Thoracic aorta (tissue), 2 donors: ENCODE results near the gene BLM. TPM values are rescaled to one million over a fixed set of nuclear protein-coding genes. Genes with fewer than 3 reads are reported as not detected.

ENCODE experiments used
- ATAC-seq: fragments of 150-250 bp; one replicate; pipeline ENCODE4 v1.8.0; 2017; ENCODE audit warnings: low read depth; ENCODE audit not compliant: insufficient number of reproducible peaks, low FRiP score
- DNase-seq: peaks from one replicate; pipeline ENCODE4 v3.0.0-alpha.2; 2020; ENCODE audit warnings: low spot score
- H3K27ac ChIP-seq, 2 donors: fragments of 200-600 bp; sonication (generic); 1 replicate in 1 of 2; 2 replicates in 1 of 2; pipeline ENCODE4 v1.5.1; 2016; ENCODE audit warnings: mild to moderate bottlenecking in 2 of 2, moderate library complexity in 2 of 2
- H3K27me3 ChIP-seq: fragments of 200-600 bp; sonication (generic); replicated peaks from 2 replicates; pipeline ENCODE4 v1.6.0; 2016; ENCODE audit warnings: mild to moderate bottlenecking; ENCODE audit not compliant: insufficient read depth
- H3K36me3 ChIP-seq: fragments of 200-600 bp; sonication (generic); one replicate; pipeline ENCODE4 v1.5.1; 2016
- H3K4me1 ChIP-seq, 2 donors: fragments of 200-600 bp; sonication (generic); 1 replicate in 1 of 2; 2 replicates in 1 of 2; pipeline versions ENCODE4 v1.5.1 to v1.6.0; 2016; ENCODE audit warnings: low read depth in 2 of 2, mild to moderate bottlenecking in 1 of 2; ENCODE audit not compliant: control insufficient read depth in 1 of 2
- H3K4me3 ChIP-seq: fragments of 200-600 bp; sonication (generic); 2 replicates; pipeline ENCODE4 v1.5.1; 2016; ENCODE audit warnings: mild to moderate bottlenecking
- H3K9me3 ChIP-seq: fragments of 200-600 bp; sonication (generic); 2 replicates; pipeline ENCODE4 v1.5.1; 2016
- total RNA-seq, 2 donors: library from RNA; depleted of rRNA; stranded (reverse); fragments of >200 nt; gene quantifications; one replicate each; pipeline versions ENCODE4 v1.1.0 to v1.2.3, GENCODE V29; 2016
- TF ChIP-seq, protein P1 (sequence below): fragments of 200-600 bp; sonication (generic); IDR thresholded peaks from one replicate; pipeline ENCODE4 v1.5.1; 2019; ENCODE audit warnings: antibody characterized with exemption

BLM gene
- total RNA-seq, 2 donors from 2014 or later = 0.49 to 0.81 TPM

DNA sequence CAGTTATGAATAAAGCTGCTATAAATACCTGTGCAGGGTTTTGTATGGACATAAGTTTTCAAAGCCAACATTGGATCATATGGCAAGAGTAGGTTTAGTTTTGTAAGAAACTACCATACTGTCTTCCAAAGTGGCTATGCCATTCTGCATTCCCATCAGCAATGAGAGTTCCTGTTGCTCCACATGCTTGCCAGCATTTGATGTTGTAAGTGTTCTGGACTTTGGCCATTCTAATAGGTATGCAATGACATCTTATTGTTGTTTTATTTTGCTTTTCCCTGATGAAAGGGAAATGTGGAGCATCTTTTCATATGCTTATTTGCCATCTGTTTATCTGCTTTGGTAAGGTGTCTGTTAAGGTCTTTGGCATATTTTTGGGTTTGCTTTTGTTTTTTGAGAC is 22.2 kb upstream of the BLM start:
- TF ChIP-seq, protein P1, sequence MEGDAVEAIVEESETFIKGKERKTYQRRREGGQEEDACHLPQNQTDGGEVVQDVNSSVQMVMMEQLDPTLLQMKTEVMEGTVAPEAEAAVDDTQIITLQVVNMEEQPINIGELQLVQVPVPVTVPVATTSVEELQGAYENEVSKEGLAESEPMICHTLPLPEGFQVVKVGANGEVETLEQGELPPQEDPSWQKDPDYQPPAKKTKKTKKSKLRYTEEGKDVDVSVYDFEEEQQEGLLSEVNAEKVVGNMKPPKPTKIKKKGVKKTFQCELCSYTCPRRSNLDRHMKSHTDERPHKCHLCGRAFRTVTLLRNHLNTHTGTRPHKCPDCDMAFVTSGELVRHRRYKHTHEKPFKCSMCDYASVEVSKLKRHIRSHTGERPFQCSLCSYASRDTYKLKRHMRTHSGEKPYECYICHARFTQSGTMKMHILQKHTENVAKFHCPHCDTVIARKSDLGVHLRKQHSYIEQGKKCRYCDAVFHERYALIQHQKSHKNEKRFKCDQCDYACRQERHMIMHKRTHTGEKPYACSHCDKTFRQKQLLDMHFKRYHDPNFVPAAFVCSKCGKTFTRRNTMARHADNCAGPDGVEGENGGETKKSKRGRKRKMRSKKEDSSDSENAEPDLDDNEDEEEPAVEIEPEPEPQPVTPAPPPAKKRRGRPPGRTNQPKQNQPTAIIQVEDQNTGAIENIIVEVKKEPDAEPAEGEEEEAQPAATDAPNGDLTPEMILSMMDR = no peak
- H3K4me3 ChIP-seq = no peak overlapping the region
- H3K27ac ChIP-seq = no peak overlapping the region
- no peak for ATAC-seq
- DNase-seq = no peak
- no peaks in the 10 kb centered on the region for H3K36me3 ChIP-seq
- no peaks in the 10 kb centered on the region for H3K4me1 ChIP-seq
- no peaks in the 10 kb centered on the region for H3K27me3 ChIP-seq
- no peaks in the 10 kb centered on the region for H3K9me3 ChIP-seq

DNA sequence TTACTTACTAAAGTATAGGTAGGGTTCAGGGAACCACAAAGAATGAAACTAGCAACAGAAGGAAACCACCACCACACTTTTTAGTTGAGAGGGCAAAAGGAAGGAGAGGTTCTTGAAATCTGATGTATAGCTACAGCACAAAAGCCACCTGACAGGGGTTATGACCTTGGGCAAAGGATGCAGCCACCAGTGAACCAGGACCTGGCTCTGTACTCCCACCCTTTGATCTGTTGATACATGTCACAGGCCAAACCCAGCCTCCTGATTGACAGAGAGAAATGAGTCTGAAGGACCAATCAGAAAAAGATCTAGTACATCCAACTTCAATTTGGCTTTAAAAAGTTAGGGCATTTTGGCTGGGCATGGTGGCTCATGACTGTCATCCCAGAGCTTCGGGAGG is 20.0 kb upstream of the BLM start:
- H3K9me3 ChIP-seq = no peaks in the 10 kb centered on the region
- no peak for ATAC-seq
- TF ChIP-seq, protein P1 = no peak
- DNase-seq = no peak
- no peaks in the 10 kb centered on the region for H3K4me1 ChIP-seq
- H3K4me3 ChIP-seq = no peak overlapping the region
- H3K36me3 ChIP-seq = no peaks in the 10 kb centered on the region
- H3K27ac ChIP-seq = no peak overlapping the region
- no peaks in the 10 kb centered on the region for H3K27me3 ChIP-seq

DNA sequence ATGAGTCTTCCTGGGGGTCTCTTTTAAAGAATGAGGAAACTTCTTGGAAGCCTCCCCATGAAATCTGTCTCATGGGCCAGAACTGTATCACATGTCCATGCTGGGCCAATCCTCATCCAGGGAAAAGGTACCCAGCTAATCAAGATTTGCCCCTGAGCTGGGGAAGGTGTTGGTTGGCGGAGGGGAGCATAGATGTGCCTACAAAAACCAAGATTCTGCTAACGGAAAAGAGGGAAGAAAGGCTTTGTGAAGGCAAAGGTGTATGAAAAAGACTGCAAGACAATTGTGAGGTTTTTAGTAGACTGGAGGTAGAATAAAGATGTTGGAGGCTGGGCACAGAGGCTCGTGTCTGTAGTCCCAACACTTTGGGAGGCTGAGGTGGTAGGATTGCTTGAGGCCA is 18.5 kb upstream of the BLM start:
- H3K27me3 ChIP-seq = no peaks in the 10 kb centered on the region
- DNase-seq (no peak), ATAC-seq (no peak)
- H3K4me3 ChIP-seq = no peak overlapping the region
- no peaks in the 10 kb centered on the region for H3K9me3 ChIP-seq
- TF ChIP-seq, protein P1 = no peak
- no peak overlapping the region for H3K27ac ChIP-seq
- no peaks in the 10 kb centered on the region for H3K4me1 ChIP-seq
- H3K36me3 ChIP-seq = no peaks in the 10 kb centered on the region

DNA sequence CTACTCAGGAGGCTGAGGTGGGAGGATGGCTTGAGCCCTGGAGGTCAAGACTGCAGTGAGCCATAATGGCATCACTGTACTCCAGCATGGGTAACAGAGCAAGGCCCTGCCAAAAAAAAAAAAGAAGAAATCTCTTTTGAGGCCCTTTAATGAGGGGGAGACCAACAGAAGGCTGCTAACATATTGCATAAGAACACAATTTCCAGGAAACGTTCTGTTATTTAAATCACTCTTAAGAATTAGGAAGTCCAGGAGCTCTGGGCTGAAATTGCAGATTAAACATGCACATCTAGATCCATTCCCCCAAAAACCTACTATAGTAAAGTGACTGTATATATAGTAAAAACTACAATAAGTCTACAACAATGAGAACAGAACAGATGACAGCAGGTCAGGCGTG is 16.1 kb upstream of the BLM start:
- Histone ChIP-seq H3K4me3 (no peak overlapping the region), H3K4me1 (no peaks in the 10 kb centered on the region), H3K36me3 (no peaks in the 10 kb centered on the region), H3K9me3 (no peaks in the 10 kb centered on the region), H3K27ac (no peak overlapping the region), H3K27me3 (no peaks in the 10 kb centered on the region)
- TF ChIP-seq, protein P1 = no peak
- ATAC-seq (no peak), DNase-seq (no peak)

DNA sequence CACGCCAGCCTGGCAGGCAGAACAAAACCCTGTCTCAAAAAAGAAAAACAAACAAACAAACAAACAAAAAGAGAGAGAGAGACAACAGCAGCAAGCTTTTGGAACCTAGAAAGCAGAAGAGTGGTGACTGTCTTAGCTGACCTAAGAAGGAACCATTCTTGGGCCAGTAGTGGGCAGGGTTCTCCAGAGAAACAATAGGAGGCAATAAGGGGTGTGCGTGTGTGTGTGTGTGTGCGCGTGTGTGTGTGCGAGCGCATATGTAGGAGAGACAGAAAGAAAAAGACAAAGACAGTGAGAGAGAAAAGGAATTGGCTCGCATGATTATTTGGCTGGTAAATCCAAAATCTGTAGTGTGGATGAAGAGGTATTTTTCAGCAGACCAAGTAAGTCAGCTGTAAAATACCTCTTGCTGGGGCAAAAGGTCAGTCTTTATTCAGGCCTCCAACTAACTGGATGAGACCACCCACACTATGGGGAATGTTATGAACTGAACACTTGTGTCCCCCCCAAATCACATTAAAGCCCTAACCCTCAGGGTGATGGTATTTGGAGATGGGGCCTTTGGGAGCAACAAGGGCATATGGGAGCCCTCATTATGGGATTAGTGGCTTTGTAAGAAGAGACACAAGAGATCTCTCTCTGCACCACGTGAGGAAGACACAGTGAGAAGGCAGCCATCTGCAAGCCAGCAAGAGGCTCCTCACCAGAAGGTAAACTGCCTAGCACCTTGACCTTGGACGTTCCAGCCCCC is 15.1 kb upstream of the BLM start:
- TF ChIP-seq, protein P1 = no peak
- no peak for DNase-seq
- no peak overlapping the region for H3K4me3 ChIP-seq
- no peak for ATAC-seq
- no peaks in the 10 kb centered on the region for H3K4me1 ChIP-seq
- no peaks in the 10 kb centered on the region for H3K9me3 ChIP-seq
- H3K27me3 ChIP-seq = no peaks in the 10 kb centered on the region
- no peak overlapping the region for H3K27ac ChIP-seq
- no peaks in the 10 kb centered on the region for H3K36me3 ChIP-seq
